Stomach (tissue), 9 donors: ENCODE measurements around the gene RGS7. TPM values are rescaled to one million over a fixed set of nuclear protein-coding genes. Genes with fewer than 3 reads are reported as not detected.

Source experiments
- DNase-seq, 2 donors: peaks; one replicate each; pipeline versions ENCODE4 v3.0.0 to v3.0.0-alpha.2; 2013 to 2019
- H3K27ac ChIP-seq, 5 donors: fragments of 200-600 bp in 4 of 5; sonication (generic) in 4 of 5; one replicate each; pipeline ENCODE4 v1.5.1; 2013 to 2019; ENCODE audit warnings: mild to moderate bottlenecking in 1 of 5, moderate library complexity in 1 of 5
- H3K27me3 ChIP-seq, 3 donors: fragments of 200-600 bp; sonication (generic); one replicate each; pipeline ENCODE4 v1.5.1; 2017 to 2019; ENCODE audit warnings: mixed run types in 1 of 3
- H3K36me3 ChIP-seq, 4 donors: fragments of 200-600 bp; sonication (generic); 1 replicate in 3 of 4; 2 replicates in 1 of 4; pipeline ENCODE4 v1.5.1; 2016 to 2019
- H3K4me1 ChIP-seq, 4 donors: fragments of 200-600 bp; sonication (generic); one replicate each; pipeline ENCODE4 v1.5.1; 2016 to 2019
- H3K4me3 ChIP-seq, 4 donors: fragments of 200-600 bp; sonication (generic) in 3 of 4; one replicate each; pipeline ENCODE4 v1.5.1; 2016 to 2019; ENCODE audit warnings: mild to moderate bottlenecking in 1 of 4
- H3K9me3 ChIP-seq, 4 donors: fragments of 200-600 bp; sonication (generic); one replicate each; pipeline ENCODE4 v1.5.1; 2016 to 2019
- EP300 ChIP-seq: sonication (generic); formaldehyde crosslinking; IDR thresholded peaks from one replicate; pipeline ENCODE4 v1.6.1; 2017; ENCODE audit warnings: antibody characterized with exemption
- POLR2A ChIP-seq, 4 donors: fragments of 450-650 bp; IDR thresholded peaks; one replicate each; pipeline ENCODE4 v1.6.1; 2016; ENCODE audit warnings: antibody characterized with exemption in 4 of 4, control low read depth in 2 of 4, mild to moderate bottlenecking in 1 of 4, moderate library complexity in 1 of 4
- POLR2AphosphoS5 ChIP-seq, 3 donors: sonication (generic); formaldehyde crosslinking; IDR thresholded peaks; one replicate each; pipeline ENCODE4 v1.6.1; 2016; ENCODE audit warnings: antibody characterized with exemption in 3 of 3
- WGBS, 5 donors: extraction: QIAGEN DNeasy Blood & Tissue Kit in 3 of 5; methylation state at CpG; one replicate each; pipeline versions ENCODE4 v1.1.5 to v1.1.7; 2013 to 2018; 5-methylcytosine and 5-hydroxymethylcytosine counted together
- intact Hi-C: fragments of 100-400 bp; cut with DNase I; formaldehyde crosslinking; loops from one replicate; pipeline ENCODE4 v1.15.1; 2023; ENCODE audit warnings: low total_unique reads
- polyA plus RNA-seq, 3 donors: library from polyadenylated mRNA; stranded (reverse); fragments of 200-250 nt; gene quantifications; one replicate each; pipeline ENCODE4 v1.2.3, GENCODE V29; 2013
- total RNA-seq, 5 donors: library from RNA; depleted of rRNA; stranded (reverse); fragments of >200 nt; gene quantifications; one replicate each; pipeline versions ENCODE4 v1.1.0 to v1.2.3, GENCODE V29; 2014 to 2016
- TF ChIP-seq, protein P1 (sequence below), 7 experiments: fragments of 450-650 bp in 4 of 7; fragments of 200-600 bp in 3 of 7; sonication (generic) in 3 of 7; IDR thresholded peaks; one replicate each; pipeline ENCODE4 v1.5.1; 2016 to 2019; ENCODE audit warnings: antibody characterized with exemption in 7 of 7, control low read depth in 2 of 7, mild to moderate bottlenecking in 1 of 7
- donor health status: healthy with polysubstance abuse.
- donor health status: Bipolar disorder and iron deficiency.
- donor health status: healthy.

RGS7 gene
- total and polyA plus RNA-seq, 8 donors = 0.23 to 2.9 (median 1.9) TPM; not detected in 2

- TF ChIP-seq POLR2A (IDR thresholded peaks at IDR 0.05) = no peak
- TF ChIP-seq, protein P1, sequence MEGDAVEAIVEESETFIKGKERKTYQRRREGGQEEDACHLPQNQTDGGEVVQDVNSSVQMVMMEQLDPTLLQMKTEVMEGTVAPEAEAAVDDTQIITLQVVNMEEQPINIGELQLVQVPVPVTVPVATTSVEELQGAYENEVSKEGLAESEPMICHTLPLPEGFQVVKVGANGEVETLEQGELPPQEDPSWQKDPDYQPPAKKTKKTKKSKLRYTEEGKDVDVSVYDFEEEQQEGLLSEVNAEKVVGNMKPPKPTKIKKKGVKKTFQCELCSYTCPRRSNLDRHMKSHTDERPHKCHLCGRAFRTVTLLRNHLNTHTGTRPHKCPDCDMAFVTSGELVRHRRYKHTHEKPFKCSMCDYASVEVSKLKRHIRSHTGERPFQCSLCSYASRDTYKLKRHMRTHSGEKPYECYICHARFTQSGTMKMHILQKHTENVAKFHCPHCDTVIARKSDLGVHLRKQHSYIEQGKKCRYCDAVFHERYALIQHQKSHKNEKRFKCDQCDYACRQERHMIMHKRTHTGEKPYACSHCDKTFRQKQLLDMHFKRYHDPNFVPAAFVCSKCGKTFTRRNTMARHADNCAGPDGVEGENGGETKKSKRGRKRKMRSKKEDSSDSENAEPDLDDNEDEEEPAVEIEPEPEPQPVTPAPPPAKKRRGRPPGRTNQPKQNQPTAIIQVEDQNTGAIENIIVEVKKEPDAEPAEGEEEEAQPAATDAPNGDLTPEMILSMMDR (IDR thresholded peaks at IDR 0.05) = no peak
- TF ChIP-seq POLR2AphosphoS5 (IDR thresholded peaks at IDR 0.05) = no peak
- TF ChIP-seq EP300 = no peak
- peak overlapping the region in 3 of 5 donors; percentile 19 to 70 (median 39) for H3K27ac ChIP-seq
- 30 to 49% (median 47%) methylated on average over 8 of the region's 8 CpGs for WGBS, 5 donors
- DNase-seq = peak in 1 of 2 donors; percentile 40
- no peak overlapping the region for H3K4me3 ChIP-seq
- H3K9me3 ChIP-seq = peaks cover 0 to 15% (median 0%) of the 10 kb centered on the region in 4 donors
- H3K4me1 ChIP-seq = peaks cover 0 to 17% (median 8%) of the 10 kb centered on the region in 4 donors
- H3K27me3 ChIP-seq = no peaks in the 10 kb centered on the region
- no peaks in the 10 kb centered on the region for H3K36me3 ChIP-seq
- intact Hi-C loops = no loop called here
Observed at GRCh38 chr1:241213139-241213538, 143.9 kb downstream of the RGS7 start.

DNA sequence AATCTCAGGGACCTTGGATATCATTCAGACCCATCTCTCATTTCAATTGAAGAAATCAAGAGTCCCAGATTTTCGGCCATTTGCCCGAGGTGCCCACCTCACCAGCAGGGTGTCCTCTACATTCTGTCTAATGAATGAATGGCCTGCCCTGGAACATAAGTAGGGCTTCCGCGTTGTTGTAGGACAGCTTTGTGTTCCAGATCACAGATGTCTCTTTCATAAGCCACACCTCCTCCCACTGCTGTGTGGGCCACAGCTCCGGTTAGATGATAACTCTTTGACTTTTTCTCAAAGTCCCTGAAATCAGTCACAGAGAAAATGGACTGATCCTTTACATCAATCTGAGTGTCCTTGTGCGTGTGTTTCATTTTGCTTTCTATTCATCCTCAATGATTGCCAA, 144.4 kb downstream of the RGS7 start:
- H3K9me3 ChIP-seq = peaks cover 0 to 15% (median 0%) of the 10 kb centered on the region in 4 donors
- H3K36me3 ChIP-seq = no peaks in the 10 kb centered on the region
- H3K4me3 ChIP-seq = no peak overlapping the region
- intact Hi-C loops = no loop called here
- TF ChIP-seq EP300 (no peak), POLR2AphosphoS5 (IDR thresholded peaks at IDR 0.05) (no peak), POLR2A (IDR thresholded peaks at IDR 0.05) (no peak)
- TF ChIP-seq, protein P1 (IDR thresholded peaks at IDR 0.05) = no peak
- DNase-seq = no peak
- peaks cover 0 to 17% (median 8%) of the 10 kb centered on the region in 4 donors for H3K4me1 ChIP-seq
- 42 to 59% (median 47%) methylated on average over 6 of the region's 6 CpGs for WGBS, 5 donors
- H3K27ac ChIP-seq = peak overlapping the region in 1 of 5 donors; percentile 70
- no peaks in the 10 kb centered on the region for H3K27me3 ChIP-seq

DNA sequence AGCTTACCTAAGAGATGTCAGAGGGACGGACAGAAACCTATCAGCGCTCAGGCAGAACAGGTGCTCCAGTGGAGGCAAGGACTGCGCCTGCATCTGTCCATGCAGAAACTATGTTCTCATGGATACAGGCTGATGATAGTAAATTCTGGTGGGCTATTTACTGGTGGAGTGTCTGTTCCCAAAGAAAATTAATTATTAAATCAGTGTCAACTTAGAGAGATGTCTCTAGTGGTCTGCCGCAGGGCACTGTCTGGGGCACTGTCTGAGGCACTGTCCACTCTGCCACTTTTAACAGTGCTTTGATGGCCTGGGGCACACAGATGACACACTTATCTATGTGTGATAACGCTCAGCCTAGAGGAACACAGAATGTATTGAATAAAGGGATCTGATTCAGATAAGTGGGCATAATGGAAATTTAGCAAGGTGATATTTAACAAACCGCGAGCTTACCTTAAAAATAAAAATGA, 148.1 kb downstream of the RGS7 start:
- peaks cover 0 to 21% (median 4%) of the 10 kb centered on the region in 4 donors for H3K4me1 ChIP-seq
- DNase-seq = peak in 1 of 2 donors; percentile 36
- H3K27me3 ChIP-seq = no peaks in the 10 kb centered on the region
- no peak for TF ChIP-seq POLR2A (IDR thresholded peaks at IDR 0.05)
- no peak for TF ChIP-seq EP300
- TF ChIP-seq POLR2AphosphoS5 (IDR thresholded peaks at IDR 0.05) = no peak
- TF ChIP-seq, protein P1 (IDR thresholded peaks at IDR 0.05) = no peak
- 33 to 52% (median 45%) methylated on average over 7 of the region's 7 CpGs for WGBS, 5 donors
- no peaks in the 10 kb centered on the region for H3K36me3 ChIP-seq
- intact Hi-C loops = no loop called here
- no peaks in the 10 kb centered on the region for H3K9me3 ChIP-seq
- H3K27ac ChIP-seq = peak overlapping the region in 2 of 5 donors; percentile 18 to 22
- H3K4me3 ChIP-seq = peak overlapping the region in 1 of 4 donors; percentile 4

DNA sequence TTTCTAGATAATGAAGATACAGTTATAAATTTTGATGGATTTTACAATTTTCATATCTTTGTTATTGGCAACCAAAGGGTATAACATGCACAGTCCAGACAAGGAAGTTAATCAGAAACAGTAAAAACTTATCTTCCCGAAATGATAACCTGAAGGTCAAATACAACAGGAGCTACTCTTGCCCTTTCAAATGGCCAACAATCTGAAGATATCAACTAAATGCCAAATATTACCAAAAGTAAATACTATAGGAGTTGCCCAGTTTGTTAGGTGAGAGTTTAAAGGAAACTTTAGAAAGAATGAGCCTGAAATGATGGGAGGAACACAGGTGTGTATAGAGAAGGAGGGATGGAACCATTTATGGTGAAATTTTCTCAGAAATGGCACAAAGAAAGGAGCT, 153.2 kb downstream of the RGS7 start:
- Histone ChIP-seq H3K4me1 (peaks cover 4 to 20% (median 12%) of the 10 kb centered on the region in 4 donors), H3K27me3 (no peaks in the 10 kb centered on the region), H3K9me3 (no peaks in the 10 kb centered on the region), H3K27ac (peak overlapping the region in 3 of 5 donors; percentile 5 to 17 (median 11)), H3K36me3 (no peaks in the 10 kb centered on the region), H3K4me3 (no peak overlapping the region)
- peak in 1 of 2 donors; percentile 31 for DNase-seq
- TF ChIP-seq EP300 (no peak), POLR2AphosphoS5 (IDR thresholded peaks at IDR 0.05) (peak in 2 of 3 donors; percentile 65 to 70), POLR2A (IDR thresholded peaks at IDR 0.05) (no peak)
- TF ChIP-seq, protein P1 (IDR thresholded peaks at IDR 0.05) = no peak
- intact Hi-C loops = no loop called here
- 24 to 45% (median 26%) methylated on average over 1 of the region's 1 CpG for WGBS, 5 donors
